Activated naive CD4-positive, alpha-beta T cell treated with anti-CD3 and anti-CD28 coated beads, Interleukin-2, amount 50 U/mL, for 16 hours (primary cell): ENCODE data around the gene CD4.

Experiments used
- DNase-seq: peaks from one replicate; pipeline ENCODE4 v3.0.0-alpha.2; 2020

CD4 gene

GRCh38 chr12:6778574-6779550 lies 10.5 kb upstream of the CD4 start:
- DNase-seq = peak; percentile 87

- DNase-seq = no peak
These were observed 9.5 kb upstream of the CD4 start for GRCh38 chr12:6779708-6780432.

GRCh38 chr12:6780573-6780972 lies 8.8 kb upstream of the CD4 start:
- DNase-seq = no peak

GRCh38 chr12:6782119-6782518 lies 7.2 kb upstream of the CD4 start:
- DNase-seq = no peak

GRCh38 chr12:6782850-6783566 lies 6.3 kb upstream of the CD4 start:
- DNase-seq = no peak

- no peak for DNase-seq
These were observed 5.5 kb upstream of the CD4 start for GRCh38 chr12:6783828-6784227.

GRCh38 chr12:6784296-6784695 lies 5.0 kb upstream of the CD4 start:
- DNase-seq = no peak

- no peak for DNase-seq
These were observed 4.6 kb upstream of the CD4 start for GRCh38 chr12:6784761-6785160.

- DNase-seq = no peak
These were observed 2.8 kb upstream of the CD4 start for GRCh38 chr12:6786416-6787094.

GRCh38 chr12:6787309-6787708 lies 2.0 kb upstream of the CD4 start:
- DNase-seq = no peak

GRCh38 chr12:6790496-6791150 lies 1.3 kb downstream of the CD4 start:
- DNase-seq = peak; percentile 60

GRCh38 chr12:6791931-6792520 lies 2.7 kb downstream of the CD4 start:
- DNase-seq = no peak

- DNase-seq = no peak
These were observed 3.3 kb downstream of the CD4 start for GRCh38 chr12:6792522-6793201.

GRCh38 chr12:6795088-6795487 lies 5.8 kb downstream of the CD4 start:
- no peak for DNase-seq

- DNase-seq = no peak
These were observed 7.2 kb downstream of the CD4 start for GRCh38 chr12:6796576-6796975.

- DNase-seq = no peak
These were observed 9.8 kb downstream of the CD4 start for GRCh38 chr12:6799147-6799546.

- DNase-seq = no peak
These were observed 17.8 kb downstream of the CD4 start for GRCh38 chr12:6807170-6807569.

- no peak for DNase-seq
These were observed 19.7 kb downstream of the CD4 start for GRCh38 chr12:6809056-6809455.

GRCh38 chr12:6810758-6811157 lies 21.4 kb downstream of the CD4 start:
- no peak for DNase-seq

- DNase-seq = no peak
These were observed 24.0 kb downstream of the CD4 start for GRCh38 chr12:6813363-6813762.

- DNase-seq = no peak
These were observed 27.3 kb downstream of the CD4 start for GRCh38 chr12:6816598-6816997.
